T-cell (primary cell): ENCODE data around the gene RXRA. TPM values are rescaled to one million over a fixed set of nuclear protein-coding genes. Genes with fewer than 3 reads are reported as not detected.
A peak's percentile ranks its signal among the peaks of the same experiment; 100 is the strongest.

Experiments
- ATAC-seq, 4 experiments: fragments of 200-7000 bp in 3 of 4; fragments of 150-1000 bp in 1 of 4; cut with Tn5 transposase; replicated peaks in 1 of 4; 1 replicate in 3 of 4; 2 replicates in 1 of 4; pipeline ENCODE4 v1.10.0; 2021; ENCODE audit warnings: moderate library complexity in 3 of 4, mild to moderate bottlenecking in 2 of 4, moderate number of reproducible peaks in 1 of 4
- CTCF ChIA-PET, 2 donors: fragments of 300-600 bp; sonication (Branson Sonifier 250); formaldehyde crosslinking; loops; one replicate each; lab custom pipeline; 2022; ENCODE audit warnings: antibody characterized with exemption in 2 of 2; lab: Charles Lee
- POLR2A ChIA-PET, 2 donors: fragments of 300-600 bp; sonication (Branson Sonifier 250); formaldehyde crosslinking; loops; one replicate each; lab custom pipeline; 2022; ENCODE audit warnings: antibody characterized with exemption in 2 of 2; lab: Charles Lee
- DNase-seq, 35 experiments: peaks; one replicate each; pipeline versions ENCODE4 v3.0.0 to v3.0.0-alpha.2; 2013 to 2023
- H3K27ac ChIP-seq: one replicate; pipeline ENCODE4 v1.5.1; 2013; ENCODE audit warnings: low read length
- H3K27me3 ChIP-seq, 2 experiments: replicated peaks in 1 of 2; 1 replicate in 1 of 2; 2 replicates in 1 of 2; pipeline versions ENCODE4 v1.6.1 to v1.7.0; 2013; ENCODE audit warnings: low read length in 1 of 2, mixed read lengths in 1 of 2; ENCODE audit not compliant: control insufficient read depth in 2 of 2, insufficient read depth in 2 of 2; ENCODE audit errors: extremely low read depth in 1 of 2
- H3K36me3 ChIP-seq, 2 donors: 1 replicate in 1 of 2; 2 replicates in 1 of 2; pipeline versions ENCODE4 v1.6.1 to v1.7.0; 2013; ENCODE audit warnings: low read length in 1 of 2; ENCODE audit not compliant: control insufficient read depth in 2 of 2, insufficient read depth in 1 of 2; ENCODE audit errors: extremely low read depth in 1 of 2
- H3K4me1 ChIP-seq, 2 experiments: 1 replicate in 1 of 2; 2 replicates in 1 of 2; pipeline versions ENCODE4 v1.6.1 to v1.7.0; 2013; ENCODE audit warnings: low read length in 2 of 2, mixed read lengths in 1 of 2; ENCODE audit not compliant: insufficient read depth in 2 of 2, control insufficient read depth in 1 of 2; ENCODE audit errors: extremely low read depth in 1 of 2
- H3K4me3 ChIP-seq, 2 donors: 1 replicate in 1 of 2; 2 replicates in 1 of 2; pipeline versions ENCODE4 v1.5.1 to v1.7.0; 2013; ENCODE audit warnings: mild to moderate bottlenecking in 2 of 2, low read length in 1 of 2, moderate library complexity in 1 of 2; ENCODE audit not compliant: control insufficient read depth in 1 of 2; ENCODE audit errors: extremely low read depth in 1 of 2
- H3K9me3 ChIP-seq: 2 replicates; pipeline ENCODE4 v1.7.0; 2013
- H3K27ac Mint-ChIP-seq, 2 donors: one replicate each; pipeline ENCODE4 v1.8.0; 2020 to 2021; ENCODE audit warnings: mild to moderate bottlenecking in 2 of 2, mixed read lengths in 2 of 2
- H3K27me3 Mint-ChIP-seq, 2 donors: one replicate each; pipeline ENCODE4 v1.8.0; 2021 to 2022; ENCODE audit warnings: mixed read lengths in 2 of 2
- H3K36me3 Mint-ChIP-seq: one replicate; pipeline ENCODE4 v1.8.0; 2021; ENCODE audit warnings: mixed read lengths
- H3K4me1 Mint-ChIP-seq, 3 donors: one replicate each; pipeline ENCODE4 v1.8.0; 2020 to 2022; ENCODE audit warnings: mixed read lengths in 3 of 3, mild to moderate bottlenecking in 1 of 3
- H3K4me3 Mint-ChIP-seq, 3 donors: one replicate each; pipeline ENCODE4 v1.8.0; 2020 to 2022; ENCODE audit warnings: mild to moderate bottlenecking in 3 of 3, mixed read lengths in 3 of 3, moderate library complexity in 3 of 3
- H3K9me3 Mint-ChIP-seq, 3 donors: one replicate each; pipeline ENCODE4 v1.8.0; 2020 to 2022; ENCODE audit warnings: mixed read lengths in 3 of 3
- WGBS: methylation state at CpG from one replicate; pipeline ENCODE4 v1.1.5; 2013; ENCODE audit warnings: missing lambda C conversion rate; ENCODE audit not compliant: insufficient coverage; 5-methylcytosine and 5-hydroxymethylcytosine counted together
- total RNA-seq, 35 experiments: library from RNA in 6 of 35; stranded (reverse) in 6 of 35; fragments of 120-200 nt in 1 of 35; gene quantifications; one replicate each; pipeline versions ENCODE4 v1.2.1 to v1.2.4 and lab custom pipeline; 2013 to 2026

Gene RXRA
- total RNA-seq, 5 donors from 2014 or later (not counting 1 experiment from before 2014, with no cell fraction given) = 5.6 to 17.7 (median 14.5) TPM

DNA sequence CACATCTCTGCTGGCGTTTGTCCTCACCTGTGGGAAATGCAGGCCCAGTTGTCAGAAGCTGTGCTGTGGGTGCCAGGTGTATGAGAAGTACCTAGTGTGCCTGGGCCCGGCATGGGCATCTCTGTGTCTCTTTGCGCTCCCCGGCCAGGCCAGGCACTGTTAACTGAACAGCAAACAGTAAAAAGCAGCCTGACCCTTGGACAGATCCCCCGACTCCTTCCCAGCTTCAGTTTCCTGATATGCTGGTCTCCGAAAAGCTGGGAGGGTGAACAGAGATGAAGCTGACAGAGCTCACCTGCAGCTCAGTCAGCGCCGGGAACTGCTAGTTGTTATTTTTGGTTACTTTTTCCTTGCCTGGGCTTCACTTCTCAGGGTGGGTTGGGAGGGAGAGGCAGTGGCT is 28.9 kb downstream of the RXRA start:
- Histone ChIP-seq H3K4me3 (no peak overlapping the region), H3K9me3 (no peaks in the 10 kb centered on the region), H3K27me3 (no peaks in the 10 kb centered on the region), H3K36me3 (no peaks in the 10 kb centered on the region), H3K27ac (no peak overlapping the region), H3K4me1 (no peaks in the 10 kb centered on the region)
- WGBS = 94% methylated on average over 7 of the region's 8 CpGs
- ChIA-PET CTCF (no interaction called here), POLR2A (interaction anchor here in 1 of 2 donors (0.6 kb wide), 1 partner anchor 47 kb away, joined by 3 read pairs; no protein-coding TSS in a partner anchor)
- no peak for ATAC-seq
- H3K4me1 Mint-ChIP-seq = peaks cover 0 to 2% (median 0%) of the 10 kb centered on the region in 3 donors
- H3K4me3 Mint-ChIP-seq = no peak overlapping the region
- no peaks in the 10 kb centered on the region for H3K36me3 Mint-ChIP-seq
- no peak overlapping the region for H3K27ac Mint-ChIP-seq
- no peaks in the 10 kb centered on the region for H3K27me3 Mint-ChIP-seq
- no peak for DNase-seq
- H3K9me3 Mint-ChIP-seq = no peaks in the 10 kb centered on the region

DNA sequence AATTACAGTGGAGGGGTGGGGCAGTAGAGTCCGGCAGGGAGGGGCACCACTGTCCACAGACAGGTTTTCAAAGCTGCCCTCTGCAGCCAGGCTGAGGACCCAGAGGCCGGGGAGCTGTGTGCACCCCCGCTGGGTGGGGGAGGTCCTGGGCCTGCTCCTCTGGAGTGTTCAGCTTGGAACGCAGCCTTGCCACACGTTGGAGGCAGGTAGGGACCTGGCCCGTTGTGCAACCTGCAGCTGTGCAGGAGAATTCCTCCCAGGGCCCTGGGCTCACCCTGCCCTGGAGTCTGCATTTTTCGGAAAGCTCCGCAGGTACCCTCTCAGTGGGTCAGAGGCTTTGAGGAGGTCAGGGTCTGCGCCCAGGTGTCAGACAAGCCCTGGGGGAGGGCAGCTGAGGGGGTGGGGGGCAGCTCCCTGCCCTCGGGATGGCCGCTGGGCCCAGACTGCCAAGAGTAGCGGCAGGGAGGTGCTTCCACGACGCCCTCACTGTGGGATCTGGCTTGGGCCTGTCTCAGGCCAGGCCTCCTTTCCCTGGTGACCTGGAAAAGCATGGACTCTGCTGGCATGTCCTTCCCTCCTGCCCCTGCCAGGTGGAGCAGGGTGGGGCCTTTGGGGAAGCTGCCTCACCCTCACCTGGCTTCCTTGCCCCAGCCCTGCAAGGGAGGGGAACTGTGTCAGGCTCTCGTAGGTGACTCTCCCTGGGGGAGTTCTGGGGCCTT is 29.5 kb downstream of the RXRA start:
- POLR2A ChIA-PET = interaction anchor here in 1 of 2 donors (0.6 kb wide), 1 partner anchor 47 kb away, joined by 3 read pairs; no protein-coding TSS in a partner anchor
- no peaks in the 10 kb centered on the region for H3K36me3 Mint-ChIP-seq
- no peaks in the 10 kb centered on the region for H3K4me1 ChIP-seq
- DNase-seq = no peak
- no peaks in the 10 kb centered on the region for H3K9me3 Mint-ChIP-seq
- H3K9me3 ChIP-seq = no peaks in the 10 kb centered on the region
- no peak for ATAC-seq
- H3K27me3 ChIP-seq = no peaks in the 10 kb centered on the region
- no peak overlapping the region for H3K27ac ChIP-seq
- H3K36me3 ChIP-seq = no peaks in the 10 kb centered on the region
- H3K4me3 ChIP-seq = no peak overlapping the region
- CTCF ChIA-PET = no interaction called here
- peaks cover 0 to 2% (median 0%) of the 10 kb centered on the region in 3 donors for H3K4me1 Mint-ChIP-seq
- WGBS = 86% methylated on average over 11 of the region's 15 CpGs
- H3K27ac Mint-ChIP-seq = no peak overlapping the region
- no peaks in the 10 kb centered on the region for H3K27me3 Mint-ChIP-seq
- H3K4me3 Mint-ChIP-seq = no peak overlapping the region

DNA sequence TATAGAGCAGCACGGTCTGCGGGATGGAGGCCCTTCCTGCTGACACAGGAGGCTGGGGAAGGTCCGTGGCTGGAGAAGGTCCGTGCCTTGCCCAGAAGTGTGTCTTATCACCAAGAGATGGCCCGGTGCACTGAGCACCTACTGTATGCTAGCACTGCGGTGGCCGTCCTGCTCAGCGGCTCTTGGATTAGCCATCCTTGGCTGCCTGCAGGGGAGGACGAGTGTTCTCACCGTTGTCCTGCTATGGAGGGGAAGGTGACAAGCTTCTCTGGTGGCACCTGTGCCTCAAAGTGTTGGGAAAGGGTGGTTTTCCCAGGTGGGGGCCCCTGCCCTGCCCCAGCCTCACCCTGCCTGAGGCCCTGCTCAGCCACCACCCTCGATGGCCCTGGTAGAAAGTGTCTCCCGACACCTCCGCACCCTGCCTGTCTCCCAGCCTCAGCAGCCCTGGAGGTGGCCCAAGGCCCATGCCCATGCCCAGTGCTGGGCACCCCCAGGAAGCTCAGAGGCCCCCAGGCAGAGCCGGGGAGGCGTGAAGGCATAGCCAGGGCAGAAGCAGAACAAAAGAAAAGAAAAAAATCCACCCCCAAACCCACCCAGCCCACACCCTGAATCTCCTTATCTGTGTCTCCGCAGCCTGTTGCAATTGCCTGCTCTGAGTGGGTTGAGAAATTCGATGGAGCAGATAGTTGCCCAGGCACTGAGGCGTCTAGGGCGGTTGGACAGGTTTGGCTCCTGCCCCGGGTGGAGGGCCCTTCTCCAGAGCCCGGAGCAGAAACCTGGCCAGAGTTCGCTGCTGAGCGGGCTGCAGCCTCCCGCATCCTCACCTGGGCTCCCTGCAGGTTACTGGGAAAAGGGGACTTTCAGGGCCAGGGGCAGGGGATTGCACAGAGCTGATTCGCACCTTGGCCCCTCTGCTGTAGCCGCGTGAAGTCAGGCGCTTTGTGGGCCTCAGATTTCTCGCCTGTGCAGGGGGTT is 30.5 kb downstream of the RXRA start:
- peaks cover 0 to under 1% (median 0%) of the 10 kb centered on the region in 3 donors for H3K4me1 Mint-ChIP-seq
- H3K4me3 ChIP-seq = no peak overlapping the region
- no peaks in the 10 kb centered on the region for H3K9me3 Mint-ChIP-seq
- 90% methylated on average over 21 of the region's 29 CpGs for WGBS
- H3K27me3 ChIP-seq = no peaks in the 10 kb centered on the region
- no peak overlapping the region for H3K27ac Mint-ChIP-seq
- no peak overlapping the region for H3K27ac ChIP-seq
- peak in 4 of 35 experiments; percentile 14 to 22 (median 20) for DNase-seq
- H3K36me3 Mint-ChIP-seq = no peaks in the 10 kb centered on the region
- ChIA-PET CTCF (no interaction called here), POLR2A (no interaction called here)
- H3K4me1 ChIP-seq = no peaks in the 10 kb centered on the region
- no peak for ATAC-seq
- H3K9me3 ChIP-seq = no peaks in the 10 kb centered on the region
- no peaks in the 10 kb centered on the region for H3K27me3 Mint-ChIP-seq
- H3K4me3 Mint-ChIP-seq = no peak overlapping the region
- H3K36me3 ChIP-seq = no peaks in the 10 kb centered on the region

DNA sequence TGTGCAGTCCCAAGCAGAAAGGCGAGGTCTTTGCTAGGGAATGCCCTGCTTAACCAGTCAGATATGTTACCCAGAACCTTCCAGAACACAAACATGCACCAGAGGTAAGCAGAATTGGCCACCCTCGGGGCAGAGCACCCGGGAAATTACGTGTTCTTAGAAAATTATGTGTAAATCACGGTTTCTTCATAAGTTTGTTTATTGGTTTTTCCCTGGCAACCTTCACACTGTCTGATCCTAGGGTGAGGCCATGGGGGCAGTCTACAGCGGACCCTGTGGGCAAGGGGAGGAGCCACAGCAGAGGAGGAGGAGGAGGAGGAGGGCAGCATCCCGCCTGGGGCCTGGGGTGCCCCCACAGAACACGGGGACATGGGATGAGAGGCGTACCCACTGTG is 31.4 kb downstream of the RXRA start:
- Histone ChIP-seq H3K27me3 (no peaks in the 10 kb centered on the region), H3K36me3 (no peaks in the 10 kb centered on the region), H3K27ac (no peak overlapping the region), H3K4me1 (no peaks in the 10 kb centered on the region), H3K9me3 (no peaks in the 10 kb centered on the region), H3K4me3 (no peak overlapping the region)
- ChIA-PET CTCF (no interaction called here), POLR2A (no interaction called here)
- no peaks in the 10 kb centered on the region for H3K27me3 Mint-ChIP-seq
- no peaks in the 10 kb centered on the region for H3K9me3 Mint-ChIP-seq
- H3K27ac Mint-ChIP-seq = no peak overlapping the region
- H3K36me3 Mint-ChIP-seq = no peaks in the 10 kb centered on the region
- no peak overlapping the region for H3K4me3 Mint-ChIP-seq
- 87% methylated on average over 5 of the region's 9 CpGs for WGBS
- H3K4me1 Mint-ChIP-seq = no peaks in the 10 kb centered on the region
- DNase-seq = no peak
- ATAC-seq = no peak

DNA sequence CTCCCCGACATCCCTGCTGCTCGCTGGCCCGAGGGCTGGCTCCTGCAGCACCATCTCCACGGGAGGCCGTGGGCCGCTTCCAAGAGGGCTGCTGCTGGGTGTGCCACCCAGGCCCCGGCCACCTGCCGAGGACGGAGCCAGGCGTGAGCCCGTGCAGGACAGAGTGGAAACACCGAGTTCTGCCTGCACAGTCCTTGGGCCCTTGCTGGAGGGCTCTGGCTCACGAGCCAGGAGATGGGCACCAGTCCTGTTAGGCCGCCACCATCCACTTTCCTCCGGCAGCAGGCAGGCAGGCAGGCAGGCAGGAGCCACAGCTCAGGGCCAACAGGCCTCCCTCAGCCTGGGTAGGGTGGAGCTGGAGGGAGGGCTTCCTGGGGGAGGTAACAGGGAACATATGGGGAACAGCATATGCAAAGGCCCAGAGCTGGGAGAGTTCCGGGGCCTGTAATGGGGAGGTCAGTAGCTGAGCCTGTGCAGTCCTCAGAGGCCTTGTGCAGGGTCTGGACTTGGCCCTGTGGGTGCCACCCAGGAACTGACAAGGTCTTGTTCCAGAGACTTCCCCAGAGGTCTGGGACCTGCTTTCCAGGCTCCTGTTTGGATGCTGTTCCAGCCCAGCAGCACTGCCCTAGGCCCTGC is 31.9 kb downstream of the RXRA start:
- 96% methylated on average over 16 of the region's 16 CpGs for WGBS
- no peak for ATAC-seq
- Histone ChIP-seq H3K9me3 (no peaks in the 10 kb centered on the region), H3K27me3 (no peaks in the 10 kb centered on the region), H3K4me1 (no peaks in the 10 kb centered on the region), H3K27ac (no peak overlapping the region), H3K36me3 (no peaks in the 10 kb centered on the region), H3K4me3 (no peak overlapping the region)
- no peak for DNase-seq
- H3K4me1 Mint-ChIP-seq = no peaks in the 10 kb centered on the region
- no peak overlapping the region for H3K27ac Mint-ChIP-seq
- H3K9me3 Mint-ChIP-seq = no peaks in the 10 kb centered on the region
- H3K36me3 Mint-ChIP-seq = no peaks in the 10 kb centered on the region
- no peak overlapping the region for H3K4me3 Mint-ChIP-seq
- ChIA-PET POLR2A (no interaction called here), CTCF (no interaction called here)
- no peaks in the 10 kb centered on the region for H3K27me3 Mint-ChIP-seq

DNA sequence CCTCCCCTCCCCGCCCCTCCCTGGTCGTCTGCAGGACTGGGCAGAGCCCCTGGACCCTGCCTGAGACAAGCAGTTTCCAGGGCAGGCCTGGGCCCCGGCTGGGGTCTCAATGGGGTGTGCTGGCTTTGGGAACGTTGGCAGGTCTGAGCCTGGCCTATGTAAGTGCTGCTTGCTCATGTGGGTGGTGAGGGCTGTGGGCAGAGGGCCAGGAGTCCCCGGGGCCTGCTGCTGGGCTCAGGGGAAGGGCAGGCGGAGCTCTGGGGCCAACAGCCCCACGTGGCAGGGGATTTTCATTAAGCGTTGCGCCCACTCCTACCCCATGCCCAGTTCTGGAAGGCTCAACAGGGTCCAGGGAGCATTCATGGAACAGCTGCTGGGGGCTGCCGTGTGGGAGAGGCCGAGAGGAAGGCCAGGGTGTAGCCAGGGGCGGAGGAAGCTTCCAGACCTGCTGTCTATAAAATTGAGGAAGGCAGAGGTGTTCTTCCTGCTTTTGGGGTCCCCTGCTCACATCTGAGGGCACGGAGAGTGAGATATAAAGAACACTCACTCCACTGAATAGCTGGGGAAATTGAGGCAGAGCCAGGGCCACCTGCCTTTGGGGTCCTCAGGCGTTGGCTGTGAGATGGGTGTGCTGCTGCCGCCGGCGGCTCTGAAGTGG is 32.5 kb downstream of the RXRA start:
- Histone ChIP-seq H3K27ac (no peak overlapping the region), H3K4me1 (no peaks in the 10 kb centered on the region), H3K27me3 (no peaks in the 10 kb centered on the region), H3K4me3 (no peak overlapping the region), H3K9me3 (no peaks in the 10 kb centered on the region), H3K36me3 (no peaks in the 10 kb centered on the region)
- ChIA-PET CTCF (no interaction called here), POLR2A (no interaction called here)
- Mint-ChIP-seq H3K27me3 (no peaks in the 10 kb centered on the region), H3K9me3 (no peaks in the 10 kb centered on the region), H3K4me1 (no peaks in the 10 kb centered on the region), H3K4me3 (no peak overlapping the region), H3K36me3 (no peaks in the 10 kb centered on the region), H3K27ac (no peak overlapping the region)
- ATAC-seq (no peak), DNase-seq (no peak)
- 57% methylated on average over 7 of the region's 17 CpGs for WGBS
